Esophagus squamous epithelium (tissue), 5 donors: ENCODE results near the gene DGKB. TPM values are rescaled to one million over a fixed set of nuclear protein-coding genes. Genes with fewer than 3 reads are reported as not detected.

Experiments used
- DNase-seq: peaks from one replicate; lab custom pipeline; 2025; lab: John Stamatoyannopoulos, UW
- H3K27ac ChIP-seq, 4 donors: fragments of 200-600 bp; sonication (generic); one replicate each; pipeline ENCODE4 v1.5.1; 2016 to 2019; ENCODE audit warnings: mild to moderate bottlenecking in 1 of 4
- H3K27me3 ChIP-seq, 4 donors: fragments of 200-600 bp; sonication (generic); 1 replicate in 3 of 4; 2 replicates in 1 of 4; pipeline versions ENCODE4 v1.5.1 to v1.6.0; 2017 to 2021; ENCODE audit warnings: antibody characterized with exemption in 1 of 4
- H3K36me3 ChIP-seq, 3 donors: fragments of 200-600 bp; sonication (generic); one replicate each; pipeline ENCODE4 v1.5.1; 2016 to 2019
- H3K4me1 ChIP-seq, 3 donors: fragments of 200-600 bp; sonication (generic); one replicate each; pipeline ENCODE4 v1.5.1; 2017 to 2019
- H3K4me3 ChIP-seq, 4 donors: fragments of 200-600 bp; sonication (generic); 1 replicate in 3 of 4; 2 replicates in 1 of 4; pipeline ENCODE4 v1.5.1; 2016 to 2019; ENCODE audit warnings: mild to moderate bottlenecking in 2 of 4, moderate library complexity in 1 of 4
- H3K9me3 ChIP-seq, 3 donors: fragments of 200-600 bp; sonication (generic); one replicate each; pipeline ENCODE4 v1.5.1; 2016 to 2019
- POLR2A ChIP-seq, 4 donors: fragments of 450-650 bp; IDR thresholded peaks; one replicate each; pipeline ENCODE4 v1.6.1; 2017; ENCODE audit warnings: antibody characterized with exemption in 4 of 4, mild to moderate bottlenecking in 4 of 4, moderate library complexity in 3 of 4
- WGBS, 2 donors: methylation state at CpG; one replicate each; pipeline ENCODE4 v1.1.5; 2018; 5-methylcytosine and 5-hydroxymethylcytosine counted together
- intact Hi-C: fragments of 100-400 bp; cut with DNase I; formaldehyde crosslinking; loops from one replicate; pipeline ENCODE4 v1.15.0; 2022
- total RNA-seq, 4 donors: library from RNA; depleted of rRNA; stranded (reverse); fragments of >200 nt; gene quantifications; one replicate each; pipeline ENCODE4 v1.1.0, GENCODE V29; 2016
- TF ChIP-seq, protein P1 (sequence below), 6 experiments: fragments of 450-650 bp in 4 of 6; fragments of 200-600 bp in 2 of 6; sonication (generic) in 2 of 6; IDR thresholded peaks; one replicate each; pipeline ENCODE4 v1.5.1; 2016 to 2019; ENCODE audit warnings: antibody characterized with exemption in 6 of 6, mild to moderate bottlenecking in 4 of 6, moderate library complexity in 4 of 6
- donor health status: DM: yes; HTN: yes; CAD: no.

DGKB gene
- total RNA-seq, 4 donors from 2014 or later, result 0.09 to 1.1 (median 0.23) TPM; not detected in 1

DNA sequence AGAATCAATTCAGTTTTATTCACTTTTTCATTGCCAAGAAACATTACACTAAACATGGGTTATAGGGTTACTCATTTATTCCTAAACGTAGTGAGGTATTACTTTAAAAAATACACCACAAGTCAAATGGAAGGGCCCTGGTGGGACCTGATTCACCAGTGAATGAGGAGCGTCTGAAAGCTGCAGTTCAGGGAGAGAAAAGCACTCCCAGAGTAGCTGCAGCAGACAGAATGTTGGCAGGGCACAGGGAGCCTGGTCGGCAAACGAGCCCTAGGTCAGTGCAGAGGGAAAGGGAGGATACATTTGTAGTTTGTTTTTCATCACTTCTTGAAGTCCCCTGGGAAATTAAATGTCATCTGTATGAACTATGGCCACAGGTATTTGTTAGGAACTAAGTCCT lies 551.4 kb downstream of the DGKB start:
- H3K36me3 ChIP-seq, result no peaks in the 10 kb centered on the region
- H3K27me3 ChIP-seq, result no peaks in the 10 kb centered on the region
- intact Hi-C loops, result no loop called here
- no peaks in the 10 kb centered on the region for H3K9me3 ChIP-seq
- no peak overlapping the region for H3K27ac ChIP-seq
- H3K4me1 ChIP-seq, result no peaks in the 10 kb centered on the region
- TF ChIP-seq POLR2A (IDR thresholded peaks at IDR 0.05), result no peak
- TF ChIP-seq, protein P1, sequence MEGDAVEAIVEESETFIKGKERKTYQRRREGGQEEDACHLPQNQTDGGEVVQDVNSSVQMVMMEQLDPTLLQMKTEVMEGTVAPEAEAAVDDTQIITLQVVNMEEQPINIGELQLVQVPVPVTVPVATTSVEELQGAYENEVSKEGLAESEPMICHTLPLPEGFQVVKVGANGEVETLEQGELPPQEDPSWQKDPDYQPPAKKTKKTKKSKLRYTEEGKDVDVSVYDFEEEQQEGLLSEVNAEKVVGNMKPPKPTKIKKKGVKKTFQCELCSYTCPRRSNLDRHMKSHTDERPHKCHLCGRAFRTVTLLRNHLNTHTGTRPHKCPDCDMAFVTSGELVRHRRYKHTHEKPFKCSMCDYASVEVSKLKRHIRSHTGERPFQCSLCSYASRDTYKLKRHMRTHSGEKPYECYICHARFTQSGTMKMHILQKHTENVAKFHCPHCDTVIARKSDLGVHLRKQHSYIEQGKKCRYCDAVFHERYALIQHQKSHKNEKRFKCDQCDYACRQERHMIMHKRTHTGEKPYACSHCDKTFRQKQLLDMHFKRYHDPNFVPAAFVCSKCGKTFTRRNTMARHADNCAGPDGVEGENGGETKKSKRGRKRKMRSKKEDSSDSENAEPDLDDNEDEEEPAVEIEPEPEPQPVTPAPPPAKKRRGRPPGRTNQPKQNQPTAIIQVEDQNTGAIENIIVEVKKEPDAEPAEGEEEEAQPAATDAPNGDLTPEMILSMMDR (IDR thresholded peaks at IDR 0.05), result no peak
- no peak for DNase-seq
- WGBS, 2 donors, result 29 to 41% methylated on average over 3 to 4 of the region's 4 CpGs
- no peak overlapping the region for H3K4me3 ChIP-seq

DNA sequence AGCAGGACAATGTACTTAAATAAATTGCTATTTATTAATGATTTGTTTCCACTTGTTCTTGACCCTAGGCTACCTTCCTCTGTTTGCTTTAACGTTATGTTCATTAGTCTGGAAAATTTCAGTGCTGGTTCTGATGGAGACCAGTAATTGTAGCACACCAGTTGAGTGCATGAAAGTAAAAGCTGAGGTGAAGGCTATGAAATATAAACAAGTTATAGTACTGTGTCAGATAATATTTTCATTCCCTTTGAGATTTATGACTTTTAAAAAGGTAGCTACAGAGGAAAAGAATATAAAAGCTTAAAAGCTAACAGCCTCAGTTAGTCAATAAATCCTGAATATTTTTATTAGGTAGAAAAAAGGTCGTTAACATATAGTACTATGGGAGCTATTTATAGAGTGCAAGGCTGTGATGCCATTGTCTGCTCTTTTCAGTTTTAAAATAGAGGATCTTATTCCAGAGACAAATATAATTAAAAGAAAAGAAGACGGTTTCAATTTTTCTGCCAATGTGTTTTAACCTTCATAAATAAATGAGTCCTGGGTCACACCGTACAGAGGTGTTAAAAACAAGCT lies 561.3 kb downstream of the DGKB start:
- TF ChIP-seq, protein P1 (IDR thresholded peaks at IDR 0.05), result no peak
- no peak for TF ChIP-seq POLR2A (IDR thresholded peaks at IDR 0.05)
- no peaks in the 10 kb centered on the region for H3K9me3 ChIP-seq
- H3K27me3 ChIP-seq, result no peaks in the 10 kb centered on the region
- no peak for DNase-seq
- no peaks in the 10 kb centered on the region for H3K36me3 ChIP-seq
- H3K4me1 ChIP-seq, result no peaks in the 10 kb centered on the region
- no peak overlapping the region for H3K4me3 ChIP-seq
- H3K27ac ChIP-seq, result no peak overlapping the region
- 47 to 56% methylated on average over 4 of the region's 4 CpGs for WGBS, 2 donors
- intact Hi-C loops, result no loop called here

DNA sequence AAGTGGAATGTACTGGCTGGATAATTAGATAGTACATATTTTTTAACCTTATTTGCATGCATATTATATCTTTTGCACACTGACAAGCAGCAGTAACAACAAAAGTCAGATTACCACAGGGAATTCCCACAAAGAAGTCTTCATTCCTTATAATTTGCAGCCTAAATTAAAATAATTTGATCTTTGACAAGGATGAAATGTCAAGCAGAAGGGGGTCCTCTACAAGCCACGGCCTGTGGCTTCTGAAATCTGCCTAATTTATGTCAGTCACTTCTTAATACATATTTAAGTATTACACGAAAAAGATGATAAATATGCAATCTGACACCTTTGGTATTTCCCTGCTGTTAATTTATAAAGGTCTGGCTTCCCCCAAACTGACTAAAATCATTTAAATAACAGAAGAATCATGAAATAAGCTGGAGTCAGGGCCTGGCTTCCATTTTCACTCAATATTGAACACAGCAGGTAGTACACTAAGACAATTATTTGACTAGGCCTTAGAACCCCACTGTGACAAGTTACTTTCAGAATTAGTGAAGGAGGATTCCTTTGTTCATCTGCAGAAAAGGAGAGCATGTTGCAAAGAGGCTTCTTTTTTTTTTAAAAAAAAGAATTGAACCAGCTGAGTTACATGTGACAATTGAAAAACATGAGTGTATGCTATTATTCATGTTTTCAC lies 562.0 kb downstream of the DGKB start:
- no peak overlapping the region for H3K27ac ChIP-seq
- intact Hi-C loops, result no loop called here
- TF ChIP-seq, protein P1 (IDR thresholded peaks at IDR 0.05), result no peak
- TF ChIP-seq POLR2A (IDR thresholded peaks at IDR 0.05), result no peak
- DNase-seq, result no peak
- no peaks in the 10 kb centered on the region for H3K4me1 ChIP-seq
- no peak overlapping the region for H3K4me3 ChIP-seq
- no peaks in the 10 kb centered on the region for H3K27me3 ChIP-seq
- no peaks in the 10 kb centered on the region for H3K36me3 ChIP-seq
- 42 to 50% methylated on average over 2 of the region's 2 CpGs for WGBS, 2 donors
- no peaks in the 10 kb centered on the region for H3K9me3 ChIP-seq

DNA sequence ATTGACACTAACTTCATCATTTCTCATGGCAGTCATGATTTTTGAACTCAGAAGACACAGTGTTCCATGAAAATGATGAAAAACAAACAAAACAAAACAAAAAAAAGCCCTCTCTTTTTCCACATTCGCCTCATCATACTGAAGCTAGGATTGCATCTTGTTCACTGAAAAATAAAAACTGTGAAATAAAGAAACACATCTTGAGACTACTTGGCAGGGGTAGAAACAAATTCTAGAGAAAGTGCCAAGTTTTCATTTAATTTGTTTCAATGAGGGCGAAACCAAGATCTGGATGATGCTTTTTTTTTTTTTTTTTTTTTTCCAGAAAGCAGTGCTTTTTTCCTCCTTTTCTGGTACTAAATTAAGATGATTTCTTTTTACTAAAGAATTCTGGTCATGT lies 562.7 kb downstream of the DGKB start:
- Histone ChIP-seq H3K4me3 (no peak overlapping the region), H3K9me3 (no peaks in the 10 kb centered on the region), H3K27ac (no peak overlapping the region), H3K4me1 (no peaks in the 10 kb centered on the region), H3K36me3 (no peaks in the 10 kb centered on the region), H3K27me3 (no peaks in the 10 kb centered on the region)
- 80 to 81% methylated on average over 2 of the region's 2 CpGs for WGBS, 2 donors
- TF ChIP-seq POLR2A (IDR thresholded peaks at IDR 0.05), result no peak
- TF ChIP-seq, protein P1 (IDR thresholded peaks at IDR 0.05), result no peak
- no peak for DNase-seq
- intact Hi-C loops, result no loop called here

DNA sequence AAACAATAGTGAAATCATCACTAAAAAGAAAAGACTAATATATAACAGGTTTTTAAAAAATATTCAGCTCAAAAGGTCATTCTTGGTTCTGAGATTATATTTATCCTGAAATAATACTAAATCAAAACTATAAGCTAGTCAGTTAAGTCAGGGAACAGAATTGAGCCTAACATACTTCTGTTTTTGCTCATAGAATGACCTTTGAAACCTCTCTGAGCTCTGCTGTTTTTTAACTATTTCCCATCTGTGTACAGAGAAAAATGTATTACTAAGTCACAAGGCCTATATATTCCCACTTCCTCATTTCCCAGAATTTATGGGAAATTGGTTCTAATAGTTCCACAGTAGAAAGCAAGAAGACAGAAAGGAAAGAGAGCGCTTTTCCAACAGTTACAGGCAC lies 566.3 kb downstream of the DGKB start:
- H3K4me1 ChIP-seq, result no peaks in the 10 kb centered on the region
- no peaks in the 10 kb centered on the region for H3K36me3 ChIP-seq
- no peak overlapping the region for H3K4me3 ChIP-seq
- 83 to 89% methylated on average over 1 of the region's 1 CpG for WGBS, 2 donors
- H3K9me3 ChIP-seq, result no peaks in the 10 kb centered on the region
- H3K27me3 ChIP-seq, result no peaks in the 10 kb centered on the region
- TF ChIP-seq, protein P1 (IDR thresholded peaks at IDR 0.05), result no peak
- TF ChIP-seq POLR2A (IDR thresholded peaks at IDR 0.05), result no peak
- DNase-seq, result no peak
- no peak overlapping the region for H3K27ac ChIP-seq
- intact Hi-C loops, result no loop called here
